22Rv1 (cell line): ENCODE results near the gene RMI1.

Source experiments
- H3K27ac ChIP-seq: fragments of 450-650 bp; 2 replicates; pipeline ENCODE4 v1.5.1; 2017
- CTCF ChIP-seq: fragments of 450-650 bp; IDR thresholded peaks from 2 replicates; pipeline ENCODE4 v1.5.1; 2017; ENCODE audit warnings: mild to moderate bottlenecking
- ZFX ChIP-seq: fragments of 450-650 bp; IDR thresholded peaks from 2 replicates; pipeline ENCODE4 v1.6.1; 2017; ENCODE audit warnings: antibody characterized with exemption, borderline replicate concordance

RMI1 gene

GRCh38 chr9:83992901-83993300, 12.3 kb downstream of the RMI1 start:
- no peak overlapping the region for H3K27ac ChIP-seq

GRCh38 chr9:83996126-83996525, 15.5 kb downstream of the RMI1 start:
- TF ChIP-seq ZFX (no peak), CTCF (no peak)
- no peak overlapping the region for H3K27ac ChIP-seq

More at GRCh38 chr9:83992901-83993300, 12.3 kb downstream of the RMI1 start:
- TF ChIP-seq ZFX, result no peak
- no peak for TF ChIP-seq CTCF

- TF ChIP-seq ZFX, result no peak
- TF ChIP-seq CTCF, result no peak
- peak overlapping the region; percentile 64 for H3K27ac ChIP-seq
Measured at GRCh38 chr9:83999141-83999918, 18.7 kb downstream of the RMI1 start.

- no peak for TF ChIP-seq ZFX
- TF ChIP-seq CTCF, result no peak
- H3K27ac ChIP-seq, result peak overlapping the region; percentile 64
Measured at GRCh38 chr9:84000186-84000585, 19.6 kb downstream of the RMI1 start.

- no peak overlapping the region for H3K27ac ChIP-seq
- TF ChIP-seq ZFX, result no peak
- TF ChIP-seq CTCF, result no peak
Measured at GRCh38 chr9:84001621-84002020, 21.0 kb downstream of the RMI1 start.

GRCh38 chr9:84002344-84002743, 21.7 kb downstream of the RMI1 start:
- no peak overlapping the region for H3K27ac ChIP-seq

More at GRCh38 chr9:84002344-84002743, 21.7 kb downstream of the RMI1 start:
- no peak for TF ChIP-seq CTCF
- TF ChIP-seq ZFX, result no peak
